ENCODE results near the gene PIK3CD.
A peak's percentile ranks its signal among the peaks of the same experiment; 100 is the strongest.
"Not testable (repeated sequence)": the region's sequence is repeated elsewhere in the genome, so short reads cannot be mapped to it uniquely, and the experiment has no call there.

Gene PIK3CD

DNA sequence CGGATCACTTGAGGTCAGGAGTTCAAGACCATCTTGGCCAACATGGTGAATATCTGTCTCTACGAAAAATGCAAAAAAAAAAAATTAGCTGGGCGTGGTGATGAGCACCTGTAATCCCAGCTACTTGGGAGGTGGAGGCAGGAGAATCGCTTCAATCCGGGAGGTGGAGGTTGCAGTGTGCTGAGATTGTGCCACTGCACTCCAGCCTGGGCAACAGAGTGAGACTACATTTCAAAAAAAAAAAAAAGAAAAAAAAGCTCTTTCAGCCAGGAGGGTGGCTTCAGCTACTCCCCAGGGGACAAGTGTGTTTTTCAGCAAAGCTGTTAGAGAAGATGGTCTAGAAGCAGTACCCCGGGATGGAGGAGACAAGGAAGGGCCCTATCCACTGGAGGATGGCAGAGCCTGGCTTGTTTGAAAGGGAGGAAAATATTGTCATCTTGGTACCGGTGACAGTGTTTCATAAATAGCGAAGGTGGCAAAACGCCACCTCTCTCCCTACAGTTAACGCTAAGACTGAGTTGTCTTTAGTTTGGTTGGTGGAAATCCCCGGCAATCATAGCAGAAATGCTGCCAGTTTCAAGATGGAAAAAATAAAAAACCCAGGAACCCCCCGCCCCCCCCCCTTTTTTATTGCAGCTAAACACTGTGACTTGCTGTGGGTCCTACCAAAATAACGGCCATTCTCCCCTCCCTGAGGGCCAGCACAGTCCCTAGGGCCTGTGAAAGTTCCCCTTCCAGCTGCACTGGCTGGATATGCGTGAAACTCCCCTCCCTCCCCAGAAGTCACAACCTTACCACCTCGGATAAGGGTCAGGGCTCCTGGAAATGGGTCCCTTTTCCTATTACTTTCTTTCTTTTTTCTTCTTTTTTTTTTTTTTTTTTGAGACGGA lies 3.5 kb downstream of the PIK3CD start:
- DNase-seq = peak; percentile 60

DNA sequence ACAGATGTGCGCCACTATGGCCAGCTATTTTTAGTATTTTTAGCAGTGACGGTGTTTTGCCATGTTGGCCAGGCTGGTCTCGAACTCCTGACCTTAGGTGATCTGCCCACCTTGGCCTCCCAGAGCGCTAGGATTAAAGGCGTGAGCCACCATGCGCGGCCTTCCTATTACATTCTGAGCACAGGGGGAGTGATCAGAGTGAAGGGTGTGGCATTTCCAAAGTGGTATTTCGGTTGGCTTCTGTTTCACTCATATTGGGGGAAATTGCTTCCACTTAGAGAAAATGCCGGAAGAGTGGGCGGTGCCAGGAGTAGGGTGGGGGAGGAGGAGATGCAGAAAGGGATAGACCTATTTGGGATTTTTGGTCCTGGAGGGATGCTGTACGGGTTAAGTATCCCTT lies 4.3 kb downstream of the PIK3CD start:
- DNase-seq = no peak

DNA sequence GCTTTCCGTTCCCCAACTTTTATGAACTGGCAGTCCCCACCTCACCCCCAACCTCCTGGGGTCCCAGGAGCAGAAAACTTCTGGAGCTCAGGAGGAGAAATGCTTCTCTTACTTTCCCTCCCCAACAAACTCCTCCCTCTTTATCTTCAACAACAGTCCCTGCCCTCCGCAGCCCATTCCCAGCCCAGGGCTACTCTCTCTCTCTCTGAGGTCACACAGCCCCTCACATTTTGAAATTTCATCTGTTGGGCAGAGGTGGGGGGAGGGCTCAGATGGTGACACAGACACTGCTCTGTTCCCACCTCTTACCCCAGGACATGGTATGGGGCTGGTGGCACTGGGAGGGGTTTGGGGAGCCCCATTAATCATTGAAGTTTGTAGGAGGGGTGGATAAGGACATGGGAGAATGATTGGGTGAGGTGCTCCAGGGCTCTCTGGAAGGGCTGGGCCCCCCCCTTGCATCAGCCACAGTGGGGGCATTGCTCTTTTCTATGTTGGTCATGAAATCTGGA lies 6.0 kb downstream of the PIK3CD start:
- no peak for DNase-seq

DNA sequence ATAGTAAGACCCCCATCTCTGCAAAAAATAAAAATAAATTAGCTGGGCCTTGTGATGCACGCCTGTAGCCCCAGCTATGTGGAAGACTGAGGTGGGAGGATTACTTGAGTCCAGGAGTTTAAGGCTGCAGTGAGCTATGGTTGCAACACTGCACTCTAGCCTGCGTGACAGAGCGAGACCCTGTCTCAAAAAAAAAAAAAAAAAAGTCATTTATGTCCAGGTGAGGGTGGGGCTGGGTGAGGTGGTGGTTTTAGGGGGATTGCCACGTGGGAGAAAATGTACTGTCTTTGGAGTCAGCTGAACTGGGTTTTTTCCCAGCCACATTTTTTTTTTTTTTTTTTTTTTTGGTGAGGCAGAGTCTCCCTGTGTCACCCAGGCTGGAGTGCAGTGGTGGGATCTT lies 6.7 kb downstream of the PIK3CD start:
- DNase-seq = no peak

DNA sequence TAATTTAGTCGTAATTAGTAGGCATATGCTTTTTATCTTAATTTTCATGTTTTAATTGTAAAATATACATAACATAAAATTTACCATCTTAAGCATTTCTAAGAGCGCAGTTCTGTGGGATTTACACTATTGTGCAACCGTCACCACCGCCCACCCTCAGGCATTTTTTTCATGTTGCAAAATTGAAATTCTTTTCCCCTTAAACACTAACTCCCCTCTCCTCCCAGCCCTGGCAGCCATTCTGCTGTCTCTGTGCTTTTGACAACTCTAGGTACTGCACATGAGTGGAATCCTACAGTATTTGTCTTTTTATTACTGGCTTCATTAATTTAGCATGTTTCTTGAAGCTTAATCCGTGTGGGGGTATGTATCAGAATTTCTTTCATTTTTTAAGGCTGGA lies 7.8 kb downstream of the PIK3CD start:
- no peak for DNase-seq

DNA sequence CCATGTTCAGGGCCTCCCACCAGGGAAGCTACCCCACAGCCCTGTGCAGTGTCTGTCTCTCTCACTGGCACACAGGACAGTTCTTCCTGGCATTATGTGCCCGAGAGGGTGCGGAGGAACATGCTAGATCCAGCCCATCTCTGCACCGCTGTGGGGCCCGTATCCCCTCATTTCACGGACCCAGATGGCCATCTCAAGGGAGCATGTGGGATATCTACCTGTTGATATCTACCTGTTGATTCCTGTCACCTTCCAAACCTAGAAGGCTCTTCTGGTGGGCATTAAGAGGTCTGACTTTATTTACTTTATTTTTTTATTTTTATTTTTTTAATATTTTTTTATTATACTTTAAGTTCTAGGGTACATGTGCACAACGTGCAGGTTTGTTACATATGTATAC lies 11.7 kb downstream of the PIK3CD start:
- no peak for DNase-seq

DNA sequence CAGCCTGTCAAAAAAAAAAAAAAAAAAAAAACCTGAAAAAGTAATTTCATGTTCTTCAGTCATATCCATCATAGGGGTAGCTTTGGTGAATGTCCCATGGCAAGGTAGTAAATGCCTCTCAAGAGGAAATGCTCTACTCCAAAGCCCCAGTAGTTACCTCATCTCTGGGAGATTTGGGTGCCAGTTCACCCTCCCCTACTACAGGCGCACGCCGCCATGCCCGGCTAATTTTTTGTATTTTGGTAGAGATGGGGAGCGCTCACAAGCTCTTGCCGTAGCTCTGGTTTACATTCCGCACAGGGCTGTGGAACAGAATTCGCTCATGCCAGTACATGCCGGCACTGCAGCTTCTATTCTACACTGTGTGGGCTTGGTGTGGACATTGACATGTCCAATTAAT lies 13.7 kb downstream of the PIK3CD start:
- DNase-seq = no peak

DNA sequence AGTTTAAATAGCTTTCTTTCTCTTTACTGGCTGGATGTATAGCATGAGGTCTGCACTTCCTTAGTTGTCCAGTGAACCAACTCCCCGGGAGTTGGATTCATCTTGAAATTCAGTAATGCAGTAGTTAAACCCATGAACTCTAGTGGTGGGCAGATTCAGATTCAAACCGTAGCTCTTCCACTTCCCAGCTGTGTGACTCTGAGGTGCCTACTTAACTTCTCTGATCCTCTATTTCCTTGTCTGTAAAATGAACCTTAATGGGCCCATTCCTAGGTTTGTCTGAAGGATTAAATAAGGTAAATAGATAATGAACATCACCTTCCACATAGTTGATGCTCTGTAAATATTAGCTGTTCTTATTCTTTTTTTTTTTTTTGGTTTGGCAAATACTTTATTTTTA lies 16.5 kb downstream of the PIK3CD start:
- DNase-seq = no peak

DNA sequence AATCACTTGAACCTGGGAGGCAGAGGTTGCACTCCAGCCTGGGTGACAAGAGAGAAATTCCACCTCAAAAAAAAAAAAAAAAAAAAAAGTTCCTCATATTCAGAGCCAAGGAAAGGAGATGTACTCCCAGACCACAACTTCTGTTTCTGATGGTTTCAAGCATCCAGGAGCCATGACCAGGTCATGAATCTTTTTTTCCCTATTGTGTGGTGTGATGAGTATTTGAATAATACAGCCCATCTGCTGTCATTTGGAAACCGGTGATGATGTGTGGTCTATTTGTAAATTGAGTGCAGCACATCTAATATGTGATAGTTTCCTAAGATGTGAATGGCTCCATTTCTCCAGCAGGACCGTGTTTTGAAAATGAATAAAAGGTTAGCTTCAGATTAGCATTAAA lies 18.6 kb downstream of the PIK3CD start:
- no peak for DNase-seq

DNA sequence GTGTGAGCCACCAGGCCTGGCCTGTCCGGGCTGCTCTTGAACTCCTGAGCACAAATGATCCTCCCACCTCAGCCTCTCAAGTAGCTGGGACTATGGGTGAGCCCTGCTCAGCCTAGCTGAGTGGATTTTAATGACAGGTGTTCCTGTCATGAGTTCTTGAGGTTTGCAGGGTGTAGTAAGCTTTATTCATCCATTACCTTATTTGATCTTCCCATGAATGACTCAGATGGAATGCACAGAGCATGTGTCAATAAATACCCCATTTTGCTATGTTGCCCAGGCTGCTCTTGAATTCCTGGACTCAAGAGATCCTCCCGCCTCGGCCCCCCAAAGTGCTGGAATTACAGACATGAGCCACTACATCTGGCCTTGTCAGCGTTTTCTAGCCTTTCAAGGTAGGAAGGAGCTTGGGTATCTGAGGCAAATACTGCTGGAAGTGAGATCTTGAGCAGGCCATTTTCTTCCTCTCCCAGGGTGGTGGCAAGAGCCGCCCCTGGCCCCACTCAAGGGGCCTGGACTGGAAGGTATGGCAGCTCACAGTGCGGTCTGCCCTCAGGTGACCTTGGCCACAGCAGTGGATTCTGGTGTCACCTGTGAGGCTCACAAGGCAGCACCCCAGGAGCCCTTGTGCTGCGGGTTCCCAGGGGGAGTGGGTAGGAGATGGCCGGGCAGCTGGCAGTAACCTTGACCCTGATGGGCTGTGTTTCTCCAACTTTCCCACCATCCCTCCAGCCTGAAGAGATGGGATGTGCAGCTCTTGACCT lies 20.0 kb downstream of the PIK3CD start:
- no peak for DNase-seq

DNA sequence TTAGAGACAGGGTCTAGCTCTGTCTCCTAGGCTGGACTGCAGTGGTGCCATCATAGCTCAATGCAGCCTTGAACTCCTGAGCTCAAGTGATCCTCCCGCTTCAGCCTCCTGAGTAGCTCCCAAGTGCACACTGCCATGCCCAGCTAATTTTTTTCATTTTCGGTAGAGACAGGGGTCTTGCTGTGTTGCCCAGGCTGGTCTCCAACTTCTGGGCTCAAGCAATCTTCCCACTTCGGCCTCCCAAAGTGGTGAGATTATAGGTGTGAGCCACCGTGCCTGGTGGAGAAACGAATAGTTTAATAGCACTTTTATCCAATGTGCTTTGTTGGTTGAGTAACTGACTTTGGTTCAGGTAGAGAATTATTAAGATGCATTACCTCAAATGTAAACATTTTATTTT lies 20.9 kb downstream of the PIK3CD start:
- no peak for DNase-seq

DNA sequence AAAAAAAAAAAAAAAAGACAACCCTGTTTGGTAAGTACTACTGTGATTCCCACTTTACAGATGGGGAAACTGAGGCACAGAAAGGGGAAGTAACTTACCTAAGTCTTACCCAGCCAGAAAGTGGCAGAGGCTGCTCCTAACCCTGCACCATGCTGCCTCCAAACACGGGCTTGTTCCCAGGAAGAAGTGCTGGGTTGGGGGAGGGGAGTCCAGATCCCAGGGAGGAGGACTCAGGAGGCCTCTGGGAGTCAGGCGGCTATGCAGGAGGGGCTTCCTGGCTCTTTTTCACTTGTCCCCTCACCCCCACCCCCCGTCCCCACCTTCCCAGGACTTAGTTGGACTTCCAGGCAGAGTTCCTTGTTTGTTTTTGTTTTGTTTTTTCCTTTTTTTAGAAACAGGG lies 23.9 kb downstream of the PIK3CD start:
- DNase-seq = no peak

DNA sequence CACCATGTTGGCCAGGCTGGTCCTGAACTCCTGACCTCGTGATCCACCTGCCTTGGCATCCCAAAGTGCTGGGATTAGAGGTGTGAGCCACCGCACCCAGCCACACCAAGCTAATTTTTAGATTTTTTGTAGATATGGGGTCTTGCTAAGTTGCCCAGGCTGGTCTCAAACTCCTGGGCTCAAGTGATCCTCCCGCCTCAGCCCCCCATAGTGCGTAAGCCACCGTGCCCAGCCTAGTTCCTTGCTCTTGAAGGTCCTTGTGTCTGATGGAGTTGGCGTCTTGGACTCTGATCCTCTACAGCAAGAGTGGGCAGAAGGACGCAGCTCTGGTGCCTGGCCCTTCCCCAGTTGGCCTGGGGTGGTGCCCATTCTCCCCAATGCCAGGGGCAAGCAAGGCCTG lies 24.6 kb downstream of the PIK3CD start:
- DNase-seq = not testable (repeated sequence)

DNA sequence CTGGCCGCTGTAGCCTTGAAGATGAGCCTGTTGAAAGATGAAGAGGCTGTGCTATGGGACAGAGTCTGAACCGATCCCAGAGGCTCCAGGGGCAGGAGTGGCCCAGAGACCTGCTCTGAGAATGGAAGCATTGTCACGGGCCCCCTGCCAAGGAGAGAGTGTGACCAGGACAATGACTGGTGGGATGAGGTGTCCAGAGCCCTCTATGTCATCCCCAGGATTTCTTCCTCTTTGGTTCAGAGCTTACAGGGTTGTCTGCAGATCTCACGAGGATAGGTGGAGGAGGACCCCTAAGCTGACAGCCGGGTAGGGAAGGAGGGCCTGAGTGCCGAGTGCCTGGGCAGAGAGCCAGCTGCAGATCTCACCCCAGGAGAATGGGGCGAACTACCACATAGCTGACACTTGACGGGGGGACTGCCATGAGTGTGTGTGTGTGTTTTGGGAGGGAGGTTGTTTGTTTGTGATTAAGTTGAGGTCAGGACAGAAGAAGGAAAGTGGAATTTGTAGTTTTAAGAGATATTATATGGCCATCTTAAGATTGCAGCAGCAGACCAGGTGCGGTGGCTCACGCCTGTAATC lies 25.4 kb downstream of the PIK3CD start:
- DNase-seq = no peak

DNA sequence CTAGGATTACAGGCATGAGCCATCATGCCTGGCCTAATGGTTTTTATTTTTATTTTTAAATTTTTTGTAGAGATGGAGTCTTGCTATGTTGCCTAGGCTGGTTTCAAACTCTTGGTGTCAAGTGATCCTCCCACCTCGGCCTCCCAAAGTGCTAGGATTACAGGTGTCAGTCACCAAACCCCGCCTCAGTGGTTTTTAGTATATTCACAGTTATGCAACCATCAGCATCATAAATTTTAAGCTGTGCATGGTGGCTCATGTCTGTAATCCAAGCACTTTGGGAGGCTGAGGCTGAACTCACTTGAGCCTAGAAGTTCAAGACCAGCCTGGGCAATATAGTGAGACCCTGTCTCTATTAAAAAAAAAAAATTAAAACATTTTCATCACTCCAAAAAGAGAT lies 28.6 kb downstream of the PIK3CD start:
- no peak for DNase-seq

DNA sequence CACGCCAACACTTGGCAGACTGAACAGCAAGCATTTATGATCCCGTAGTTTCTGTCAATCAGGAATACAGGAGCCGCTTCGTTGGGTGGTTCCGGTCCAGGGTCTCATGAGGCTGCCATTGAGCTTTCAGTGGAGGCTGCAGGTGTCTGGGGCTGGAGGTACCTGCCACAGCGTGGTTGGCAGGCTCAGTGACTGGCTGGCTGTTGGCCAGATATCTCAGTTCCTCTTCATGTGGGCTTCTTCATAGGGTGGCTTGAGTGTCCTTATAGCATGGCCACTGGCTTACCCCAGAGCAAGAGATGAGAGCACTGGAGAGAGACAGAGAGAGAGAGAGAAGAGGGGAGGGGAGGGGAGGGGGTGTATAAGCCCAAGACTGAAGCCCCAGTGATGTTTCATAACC lies 29.3 kb downstream of the PIK3CD start:
- no peak for DNase-seq

DNA sequence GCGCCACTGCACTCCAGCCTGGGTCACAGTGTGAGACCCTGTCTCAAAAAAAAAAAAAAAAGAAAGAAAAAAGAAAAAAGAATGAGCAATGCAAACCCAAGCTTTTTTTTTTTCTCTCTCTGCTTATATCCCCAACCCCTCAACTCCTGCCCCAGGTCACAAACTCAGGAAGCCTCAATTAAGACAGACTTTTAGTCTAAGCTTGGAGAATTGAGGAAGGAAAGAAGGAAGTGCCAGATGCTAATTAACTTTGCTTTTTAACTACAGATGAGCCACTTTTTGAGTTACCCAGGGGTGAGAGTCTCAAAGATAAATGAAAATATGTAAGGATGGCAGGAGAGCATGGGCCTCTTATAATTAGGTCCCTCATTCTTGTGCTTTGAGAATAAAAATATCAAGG lies 33.3 kb downstream of the PIK3CD start:
- no peak for DNase-seq

DNA sequence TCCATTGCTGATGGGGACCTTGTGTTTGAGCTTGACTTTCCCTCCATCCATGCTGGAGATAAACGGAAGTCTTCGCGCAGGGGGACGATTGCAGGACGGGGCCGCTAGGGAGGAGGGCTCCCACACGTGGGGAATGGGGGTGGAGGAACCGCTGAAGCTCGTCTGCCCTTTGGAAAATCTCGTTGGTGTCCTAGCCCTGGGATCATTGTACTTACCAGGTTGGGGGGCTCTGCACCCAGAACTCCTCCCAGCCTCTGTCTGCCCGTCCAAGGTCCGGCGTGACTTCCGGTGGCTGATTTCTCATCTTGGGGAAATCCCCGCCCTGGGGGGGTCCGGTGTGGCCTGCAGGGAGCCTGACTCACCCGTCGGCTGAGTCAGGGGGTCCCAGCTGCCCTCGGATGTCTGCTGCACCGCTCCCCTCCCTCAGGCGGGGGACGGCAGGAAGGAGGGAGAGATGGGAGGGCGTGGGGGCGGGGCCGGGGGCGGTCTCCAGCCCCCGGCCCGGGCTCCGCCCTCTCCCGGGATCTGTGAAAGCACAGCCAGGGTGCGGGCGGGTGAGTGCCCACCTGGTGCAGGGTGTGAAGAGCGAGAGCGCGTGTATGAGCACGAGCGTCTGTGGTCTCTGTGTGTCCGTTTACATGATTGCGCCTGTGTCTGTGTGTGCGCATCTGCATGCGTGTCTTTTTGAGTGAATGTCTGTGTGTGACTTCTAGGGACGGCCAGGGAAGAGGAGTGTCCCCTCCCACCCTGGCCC lies 35.8 kb downstream of the PIK3CD start:
- peak; percentile 65 for DNase-seq

DNA sequence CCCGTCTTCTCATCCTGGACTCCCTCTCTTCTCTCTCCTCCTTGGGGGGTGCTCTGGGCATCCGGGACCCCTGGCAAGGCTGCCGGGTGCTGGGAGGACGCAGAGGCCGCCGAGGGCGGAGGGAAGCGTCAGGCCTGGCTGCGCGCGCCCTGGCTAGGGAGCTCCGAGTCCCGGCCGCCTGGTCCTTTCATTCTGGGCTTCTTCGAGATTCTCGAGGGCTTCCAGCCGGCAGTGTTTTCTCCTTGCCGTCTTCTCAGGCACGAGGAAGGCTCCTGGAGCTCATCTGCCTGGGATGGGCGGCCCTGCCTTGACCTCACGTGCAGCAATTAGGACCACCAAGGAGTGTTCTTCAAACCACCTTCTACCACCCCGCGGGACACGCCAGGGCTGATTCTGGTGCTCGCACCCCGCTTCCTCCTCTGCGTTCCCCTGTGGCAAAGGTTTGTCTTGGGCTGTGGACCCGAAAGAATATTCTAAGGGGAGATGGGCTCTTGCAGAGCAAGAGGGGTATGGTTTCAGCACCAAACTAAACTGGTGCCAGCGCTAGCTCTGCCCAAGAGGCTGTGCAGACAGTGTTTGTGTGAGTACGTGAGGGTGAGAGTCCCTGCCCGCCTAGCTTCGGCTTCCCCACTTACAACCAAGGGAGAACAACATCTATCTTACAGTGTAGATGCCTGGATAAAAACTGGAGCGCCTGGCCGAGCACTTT lies 36.5 kb downstream of the PIK3CD start:
- DNase-seq = no peak

DNA sequence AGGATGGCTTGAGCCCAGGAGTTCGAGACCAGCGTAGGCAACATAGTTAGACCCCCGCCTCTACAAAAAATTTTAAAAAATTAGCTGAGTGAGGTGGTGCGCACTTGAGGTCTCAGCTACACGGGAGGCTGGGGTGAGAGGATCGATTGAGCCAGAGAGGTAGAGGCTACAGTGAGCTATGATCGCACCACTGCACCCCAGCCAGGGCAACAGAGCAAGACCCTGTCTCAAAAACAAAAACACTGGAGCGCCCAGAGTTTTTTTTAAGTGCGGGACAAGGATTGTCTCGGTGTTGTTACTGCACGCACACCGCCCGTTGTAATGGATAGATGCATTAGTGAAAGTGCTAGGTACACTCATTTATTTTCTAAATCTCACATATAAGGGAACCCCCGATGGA lies 37.1 kb downstream of the PIK3CD start:
- no peak for DNase-seq

DNA sequence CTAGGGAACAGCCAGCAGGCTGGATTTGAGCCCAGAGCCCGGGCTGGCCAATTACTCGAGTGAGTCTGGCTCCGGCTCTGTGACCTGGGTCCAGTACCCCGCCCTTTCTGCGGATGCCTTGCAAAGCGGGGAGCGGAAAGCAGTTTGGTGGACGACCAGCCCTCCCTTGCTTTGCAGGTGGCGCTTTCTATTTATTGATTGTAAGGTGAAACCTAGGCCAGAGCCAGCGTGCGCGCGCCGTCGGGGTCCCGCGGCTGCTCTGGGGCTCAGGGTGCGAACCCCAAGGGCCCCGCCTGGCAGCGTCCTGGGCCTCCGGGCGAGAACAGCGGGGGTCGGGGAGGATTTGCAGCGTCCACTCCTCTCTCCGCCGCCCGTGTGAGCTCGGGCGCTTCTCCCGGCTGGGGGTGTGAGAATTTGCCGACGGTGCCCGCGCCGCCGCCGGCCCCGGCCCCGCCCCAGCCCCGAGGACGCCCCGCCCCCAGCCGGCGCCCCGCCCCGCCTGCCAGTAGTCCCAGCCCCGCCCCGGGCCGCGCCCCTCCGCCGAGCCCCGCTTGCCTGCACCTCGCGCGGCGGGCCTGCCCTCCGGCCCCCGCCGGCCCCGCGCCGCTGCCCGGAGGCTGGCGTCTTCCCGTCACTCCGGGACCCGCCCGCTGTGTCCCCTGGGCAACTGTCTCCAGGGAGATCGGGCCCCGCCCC lies 37.6 kb downstream of the PIK3CD start:
- peak; percentile 83 for DNase-seq

DNA sequence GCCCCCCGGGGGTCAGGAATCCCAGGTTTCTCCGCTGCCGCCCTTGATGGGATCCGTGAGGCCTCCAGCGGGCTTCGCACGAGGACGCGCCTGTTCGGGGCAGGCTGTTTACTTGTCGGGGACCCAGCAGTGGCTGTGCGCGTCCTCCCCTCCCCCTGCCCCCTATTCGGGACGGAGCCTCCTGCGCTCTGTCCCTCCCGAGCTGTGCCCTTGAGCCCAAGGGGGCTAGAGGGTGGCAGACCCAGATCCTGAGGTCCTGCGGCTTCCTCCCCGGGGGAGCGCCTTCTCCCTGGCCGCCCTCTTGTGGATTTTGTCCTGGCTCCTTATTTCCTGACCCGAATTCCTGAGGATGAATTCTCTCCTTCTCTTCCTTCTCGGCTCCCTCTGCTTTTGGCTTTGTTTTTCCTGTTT lies 38.4 kb downstream of the PIK3CD start:
- peak; percentile 38 for DNase-seq

Data from activated naive CD4-positive, alpha-beta T cell treated with anti-CD3 and anti-CD28 coated beads, Interleukin-2, amount 50 U/mL, for 16 hours (primary cell).